GM21786 (cell line): ENCODE results near the gene IL17RE.
"Not testable (repeated sequence)": the region's sequence is repeated elsewhere in the genome, so short reads cannot be mapped to it uniquely, and the experiment has no call there.

Source experiments
- ATAC-seq: cut with Tn5 transposase; IDR thresholded peaks from one replicate; pipeline ENCODE4 v1.9.1; 2021; ENCODE audit not compliant: unreplicated experiment

IL17RE gene

DNA sequence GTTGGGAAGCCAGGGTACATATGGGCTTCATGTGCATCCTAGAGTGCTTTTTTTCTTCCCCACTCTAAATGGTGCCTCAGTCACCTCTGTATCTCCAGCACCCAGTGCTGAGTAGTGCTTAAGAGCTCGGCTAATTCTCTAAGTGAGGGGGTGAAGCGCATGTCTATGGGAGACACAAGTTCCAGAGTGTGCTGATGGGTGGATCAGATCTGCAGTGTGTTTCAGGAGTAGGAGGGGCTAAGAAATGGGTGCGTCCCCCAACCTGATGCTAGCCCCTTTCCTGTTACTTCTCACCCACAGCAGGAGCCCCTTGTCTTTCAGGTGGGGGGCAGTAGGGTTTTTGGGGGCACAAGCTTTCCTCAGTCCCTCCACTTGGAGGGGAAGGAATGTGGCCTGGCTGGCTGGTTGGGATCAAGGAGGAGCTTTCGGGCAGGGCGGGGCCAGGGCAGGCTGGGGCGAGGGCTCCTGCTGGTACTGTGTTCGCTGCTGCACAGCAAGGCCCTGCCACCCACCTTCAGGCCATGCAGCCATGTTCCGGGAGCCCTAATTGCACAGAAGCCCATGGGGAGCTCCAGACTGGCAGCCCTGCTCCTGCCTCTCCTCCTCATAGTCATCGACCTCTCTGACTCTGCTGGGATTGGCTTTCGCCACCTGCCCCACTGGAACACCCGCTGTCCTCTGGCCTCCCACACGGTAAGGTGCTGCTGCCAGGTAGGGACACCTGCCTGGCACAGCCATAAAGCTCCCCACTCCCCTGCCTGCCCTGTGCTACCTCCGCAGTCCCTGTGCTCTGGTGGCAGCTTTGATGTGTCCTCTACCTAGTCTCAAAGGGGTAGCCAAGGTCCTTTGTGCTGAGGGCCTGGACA is at the start of gene IL17RE:
IL17RE (plus strand) TSS at position 477 of the 866 bp plus-strand sequence; CDS start at position 562, 85 bp downstream.
- no peak for ATAC-seq

DNA sequence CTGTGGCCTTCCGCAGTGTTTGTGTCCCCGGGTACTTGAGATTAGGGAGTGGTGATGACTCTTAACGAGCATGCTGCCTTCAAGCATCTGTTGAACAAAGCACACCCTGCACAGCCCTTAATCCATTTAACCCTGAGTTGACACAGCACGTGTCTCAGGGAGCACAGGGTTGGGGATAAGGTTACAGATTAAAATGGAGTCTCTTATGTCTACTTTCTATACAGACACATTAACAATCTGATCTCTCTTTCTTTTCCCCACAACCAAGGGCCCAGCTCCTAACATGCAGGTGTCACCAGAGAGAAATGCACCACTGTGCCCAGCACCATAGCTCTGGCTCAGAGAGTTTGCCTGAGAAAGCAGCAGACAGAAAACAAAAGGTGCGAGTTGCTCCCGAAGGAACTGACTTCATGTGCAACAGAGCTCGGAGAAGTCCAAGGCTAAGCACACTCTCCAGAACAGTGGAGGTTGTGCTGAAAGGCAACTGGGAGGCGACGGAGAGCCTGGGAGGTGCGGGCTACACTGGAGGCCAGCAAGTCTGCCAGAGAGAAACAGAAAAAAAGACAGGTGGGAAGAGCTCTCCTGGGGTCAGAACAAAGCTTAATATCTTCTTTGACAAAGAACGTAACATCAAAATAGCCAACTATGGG is 48.2 kb upstream of the IL17RE start:
- not testable (repeated sequence) for ATAC-seq

GRCh38 chr3:9855594-9855993 is 47.1 kb upstream of the IL17RE start:
- ATAC-seq: no peak

GRCh38 chr3:9859530-9860025 is 43.1 kb upstream of the IL17RE start:
- no peak for ATAC-seq

DNA sequence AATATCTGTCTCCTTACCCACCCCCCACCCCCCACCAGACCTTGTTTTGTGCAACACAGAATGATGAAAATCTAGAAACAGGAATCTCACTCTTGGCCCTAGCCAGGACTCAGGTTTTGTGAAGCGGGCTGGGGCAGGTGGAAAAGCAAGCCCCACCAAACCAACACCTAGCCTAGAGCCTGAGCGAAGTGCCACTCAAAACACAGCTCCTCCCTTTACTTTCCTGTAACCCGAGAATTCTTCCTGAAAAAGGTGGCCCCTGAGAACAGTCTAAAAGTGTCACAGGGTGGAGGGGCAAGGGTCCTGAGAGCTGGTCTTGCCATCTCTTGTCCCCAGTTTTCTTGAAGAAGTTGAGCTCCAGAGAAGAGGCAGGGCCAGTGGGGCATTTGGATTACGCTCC is 41.4 kb upstream of the IL17RE start:
- ATAC-seq: no peak

- ATAC-seq: no peak
These were observed 41.0 kb upstream of the IL17RE start for GRCh38 chr3:9861626-9862130.

GRCh38 chr3:9862391-9863057 is 40.1 kb upstream of the IL17RE start:
- no peak for ATAC-seq

DNA sequence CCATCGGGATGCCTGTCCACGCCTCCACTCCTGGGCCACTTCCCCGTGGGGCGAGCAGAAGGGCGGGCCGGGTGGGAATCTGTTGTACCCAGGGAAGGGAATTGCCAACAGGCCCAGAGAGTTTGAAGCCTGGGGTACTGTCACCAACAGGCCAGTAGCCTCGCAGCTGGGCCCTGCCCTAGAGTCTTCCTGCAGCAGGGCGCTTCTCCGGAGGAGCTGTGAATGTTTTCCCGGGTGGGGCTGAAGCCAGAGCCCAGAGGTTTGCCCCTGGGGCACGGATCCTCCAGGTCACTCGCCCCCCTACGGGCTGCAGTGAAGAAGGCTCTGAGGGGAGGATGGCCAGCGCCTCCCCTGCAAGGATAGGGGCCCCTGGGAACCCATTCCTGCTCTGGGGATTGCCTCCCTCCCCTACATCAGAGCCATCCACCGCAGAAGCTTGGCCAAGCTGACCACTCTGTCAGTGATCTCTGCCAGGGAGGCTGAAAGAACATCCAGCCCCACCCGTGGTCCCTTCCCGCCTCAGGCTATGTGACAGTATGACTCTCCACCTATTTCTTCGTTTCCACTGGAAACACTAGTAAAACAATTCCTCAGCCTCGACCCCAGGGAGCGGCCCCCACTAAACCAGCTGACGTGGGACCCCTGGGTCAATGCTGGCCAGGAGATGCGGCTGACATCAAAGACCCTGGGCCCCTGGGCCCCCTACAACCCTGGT is 39.4 kb upstream of the IL17RE start:
- ATAC-seq: no peak

GRCh38 chr3:9864200-9864927 is 38.3 kb upstream of the IL17RE start:
- ATAC-seq: no peak

DNA sequence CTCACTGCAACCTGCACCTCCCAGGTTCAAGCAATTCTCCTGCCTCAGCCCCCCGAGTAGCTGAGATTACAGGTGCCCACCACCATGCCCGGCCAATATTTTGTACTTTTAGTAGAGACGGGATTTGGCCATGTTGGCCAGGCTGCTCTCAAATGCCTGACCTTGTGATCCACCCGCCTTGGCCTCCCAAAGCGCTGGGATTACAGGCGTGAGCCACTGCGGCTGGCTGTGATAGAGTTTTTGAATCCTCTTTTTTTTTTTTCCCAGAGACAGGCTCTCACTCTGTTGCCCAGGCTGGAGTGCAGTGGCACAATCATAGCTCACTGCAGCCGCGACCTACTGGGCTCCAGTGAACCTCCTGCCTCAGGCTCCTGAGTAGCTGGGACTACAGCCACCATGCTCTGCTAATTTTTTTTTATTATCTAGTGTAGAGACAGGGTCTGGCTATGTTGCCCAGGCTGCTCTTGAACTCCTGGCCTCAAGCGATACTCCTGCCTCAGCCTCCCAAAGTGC is 37.5 kb upstream of the IL17RE start:
- ATAC-seq: not testable (repeated sequence)

DNA sequence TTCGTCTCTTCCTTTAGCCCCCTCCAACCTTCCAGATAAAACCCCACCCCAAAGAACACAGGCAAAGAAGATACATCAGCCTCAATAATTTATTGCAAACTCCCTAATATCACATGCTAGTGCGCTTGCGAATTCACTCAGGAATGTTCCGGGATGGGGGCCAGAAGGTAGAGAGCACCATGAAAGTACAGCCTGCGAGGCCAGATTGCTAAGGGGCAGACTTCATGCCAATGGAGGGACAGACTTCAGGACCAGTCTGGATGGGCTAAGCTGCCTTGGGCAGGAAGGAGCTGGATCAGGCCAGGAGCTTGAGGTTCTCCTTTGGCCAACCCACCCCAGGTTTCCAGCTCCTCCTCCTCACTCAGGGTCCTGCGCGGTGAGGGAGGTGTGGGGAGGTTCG is 36.0 kb upstream of the IL17RE start:
- ATAC-seq: no peak

DNA sequence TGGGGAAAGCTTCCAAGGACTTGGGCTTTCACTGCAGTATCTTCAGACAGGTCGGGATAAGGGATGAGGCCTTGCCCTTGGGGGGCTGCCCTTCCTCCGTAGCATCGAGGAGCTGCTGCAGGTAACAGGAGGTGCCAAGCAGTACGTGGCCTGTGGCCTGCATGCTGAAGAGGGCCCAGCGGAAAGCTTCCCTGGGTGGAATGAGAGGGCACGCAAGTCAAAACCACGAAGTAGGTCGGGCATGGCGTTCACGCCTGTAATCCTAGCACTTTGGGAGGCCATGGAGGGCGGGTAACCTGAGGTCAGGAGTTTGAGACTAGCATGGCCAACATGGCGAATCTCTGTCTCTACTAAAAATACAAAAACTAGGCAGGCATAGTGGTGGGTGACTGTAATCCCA is 35.5 kb upstream of the IL17RE start:
- ATAC-seq: no peak

DNA sequence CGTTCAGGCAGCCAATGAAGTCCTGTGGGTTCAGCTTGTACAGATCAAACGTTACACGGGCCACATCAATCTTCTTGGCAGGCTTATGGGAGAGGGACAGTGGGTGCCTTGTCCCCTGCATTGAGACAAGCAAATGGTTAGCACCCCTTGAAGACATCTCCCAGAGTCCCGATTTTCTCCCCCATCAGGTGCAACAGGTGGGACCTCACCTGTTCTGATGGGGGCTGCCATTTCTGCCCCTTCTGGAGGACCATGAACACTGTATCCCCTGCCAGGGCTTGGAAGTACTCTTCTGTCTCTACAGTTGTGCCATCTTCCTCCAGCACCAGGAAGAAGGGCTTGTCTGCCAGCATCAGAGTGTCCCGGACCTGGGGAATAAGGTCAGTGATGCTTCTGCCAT is 32.7 kb upstream of the IL17RE start:
- no peak for ATAC-seq

- no peak for ATAC-seq
These were observed 31.7 kb upstream of the IL17RE start for GRCh38 chr3:9870978-9871377.

DNA sequence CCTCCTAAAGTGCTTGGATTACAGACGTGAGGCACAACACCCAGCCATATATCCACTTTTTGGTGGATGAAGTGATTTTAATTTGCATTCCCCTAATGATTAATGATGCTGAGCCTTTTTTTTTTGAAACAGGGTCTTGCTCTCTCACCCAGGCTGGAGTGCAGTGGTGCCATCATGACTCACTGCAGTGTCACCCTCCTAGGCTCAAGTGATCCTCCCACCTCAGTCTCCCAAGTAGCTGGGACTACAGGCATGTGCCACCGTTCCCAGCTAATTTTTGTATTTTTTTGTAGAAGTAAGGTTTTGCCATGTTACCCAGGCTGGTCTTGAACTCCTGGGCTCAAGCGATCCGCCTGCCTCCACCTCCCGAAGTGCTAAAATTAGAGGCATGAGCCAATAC is 30.6 kb upstream of the IL17RE start:
- not testable (repeated sequence) for ATAC-seq

DNA sequence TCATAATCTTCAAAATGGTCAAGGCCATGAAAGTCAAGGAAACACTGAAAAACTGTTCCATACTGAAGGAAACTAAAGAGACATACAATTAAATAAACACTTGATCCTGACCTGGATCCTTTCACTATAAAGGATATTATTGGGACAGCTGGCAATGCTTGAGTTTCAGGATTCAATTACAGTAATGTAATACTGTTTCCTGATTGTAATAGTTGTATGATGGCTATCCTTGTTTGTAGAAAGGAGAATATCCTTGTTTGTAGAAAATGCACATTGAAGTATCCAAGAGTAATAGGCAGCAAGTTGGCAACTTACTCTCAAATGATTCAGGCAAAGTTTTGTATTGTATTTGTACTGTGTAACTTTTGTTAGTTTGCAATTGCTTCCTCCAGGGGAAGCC is 27.2 kb upstream of the IL17RE start:
- no peak for ATAC-seq

- not testable (repeated sequence) for ATAC-seq
These were observed 26.4 kb upstream of the IL17RE start for GRCh38 chr3:9876255-9876654.

GRCh38 chr3:9876991-9877390 is 25.7 kb upstream of the IL17RE start:
- no peak for ATAC-seq

DNA sequence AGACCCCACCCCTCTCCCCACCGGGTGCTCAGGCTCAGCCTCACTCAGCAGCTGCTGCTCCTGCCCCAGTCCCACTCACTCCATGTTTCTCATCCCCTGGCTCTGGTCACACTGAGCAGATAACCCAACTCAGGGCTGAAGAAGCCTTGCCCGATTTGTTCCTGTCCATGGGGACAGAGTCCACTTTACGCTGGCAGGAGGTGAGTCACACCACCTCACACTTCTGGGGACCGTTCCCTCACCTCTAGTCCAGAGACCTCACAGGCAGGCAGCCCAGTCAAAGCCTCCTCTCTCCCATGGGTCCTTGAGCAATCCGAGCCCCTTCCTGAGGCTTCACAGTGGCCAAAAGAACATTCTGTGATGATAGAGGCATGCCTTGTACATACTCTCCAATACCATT is 23.9 kb upstream of the IL17RE start:
- ATAC-seq: no peak
